Activated gamma-delta T cell treated with anti-CD3 and anti-CD28 coated beads, Interleukin-2, amount 50 U/mL, for 16 hours (primary cell): ENCODE results near the gene USP37.

ENCODE experiments used
- DNase-seq: peaks from one replicate; pipeline ENCODE4 v3.0.0-alpha.2; 2020; ENCODE audit warnings: low read depth

The USP37 gene, protein sequence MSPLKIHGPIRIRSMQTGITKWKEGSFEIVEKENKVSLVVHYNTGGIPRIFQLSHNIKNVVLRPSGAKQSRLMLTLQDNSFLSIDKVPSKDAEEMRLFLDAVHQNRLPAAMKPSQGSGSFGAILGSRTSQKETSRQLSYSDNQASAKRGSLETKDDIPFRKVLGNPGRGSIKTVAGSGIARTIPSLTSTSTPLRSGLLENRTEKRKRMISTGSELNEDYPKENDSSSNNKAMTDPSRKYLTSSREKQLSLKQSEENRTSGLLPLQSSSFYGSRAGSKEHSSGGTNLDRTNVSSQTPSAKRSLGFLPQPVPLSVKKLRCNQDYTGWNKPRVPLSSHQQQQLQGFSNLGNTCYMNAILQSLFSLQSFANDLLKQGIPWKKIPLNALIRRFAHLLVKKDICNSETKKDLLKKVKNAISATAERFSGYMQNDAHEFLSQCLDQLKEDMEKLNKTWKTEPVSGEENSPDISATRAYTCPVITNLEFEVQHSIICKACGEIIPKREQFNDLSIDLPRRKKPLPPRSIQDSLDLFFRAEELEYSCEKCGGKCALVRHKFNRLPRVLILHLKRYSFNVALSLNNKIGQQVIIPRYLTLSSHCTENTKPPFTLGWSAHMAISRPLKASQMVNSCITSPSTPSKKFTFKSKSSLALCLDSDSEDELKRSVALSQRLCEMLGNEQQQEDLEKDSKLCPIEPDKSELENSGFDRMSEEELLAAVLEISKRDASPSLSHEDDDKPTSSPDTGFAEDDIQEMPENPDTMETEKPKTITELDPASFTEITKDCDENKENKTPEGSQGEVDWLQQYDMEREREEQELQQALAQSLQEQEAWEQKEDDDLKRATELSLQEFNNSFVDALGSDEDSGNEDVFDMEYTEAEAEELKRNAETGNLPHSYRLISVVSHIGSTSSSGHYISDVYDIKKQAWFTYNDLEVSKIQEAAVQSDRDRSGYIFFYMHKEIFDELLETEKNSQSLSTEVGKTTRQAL

DNA sequence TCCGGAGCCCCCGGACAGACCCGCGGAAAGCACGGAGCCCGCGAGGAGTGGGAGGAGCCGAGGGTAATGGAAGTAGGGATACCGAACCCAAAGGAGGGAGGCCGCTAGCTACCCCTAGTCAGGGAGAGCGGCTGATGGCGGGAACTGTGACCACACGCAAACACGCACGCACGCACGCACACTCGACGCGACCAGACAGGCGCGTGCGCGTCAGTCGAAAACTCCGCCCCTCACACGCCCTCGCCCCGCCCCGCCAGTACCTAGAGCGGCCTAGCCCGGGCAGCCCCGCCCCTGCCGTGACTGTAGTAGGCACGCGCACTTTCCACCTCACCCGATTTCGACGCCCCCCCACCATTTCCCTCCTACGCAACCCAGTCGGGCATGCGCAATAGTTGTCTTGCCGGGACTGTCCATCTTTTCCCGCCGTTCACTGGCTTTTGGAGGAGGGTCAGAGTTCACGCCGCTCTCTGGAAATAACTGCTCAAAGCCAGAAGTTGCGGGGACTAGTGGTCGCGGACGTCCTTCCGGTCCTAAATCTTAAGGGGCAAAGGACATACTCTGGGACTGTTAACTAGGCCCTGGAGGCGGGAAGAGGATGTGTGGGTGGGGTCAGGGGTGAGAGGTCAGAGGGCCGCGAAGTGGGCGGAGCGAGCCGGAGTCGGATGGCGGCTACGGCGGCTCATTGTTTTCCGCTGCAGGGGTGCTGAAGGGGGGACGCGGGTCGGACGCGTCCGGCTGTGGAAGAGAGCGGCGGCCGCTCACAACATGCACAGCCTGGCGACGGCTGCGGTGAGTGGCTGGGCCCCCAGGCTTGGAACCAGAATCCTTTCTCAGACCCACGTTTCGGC is at the start of gene USP37, which contains the start of gene CNOT9:
TSS of gene USP37 (minus strand) at position 162 of the 848 bp plus-strand sequence. CDS start 9,698 bp downstream, outside the sequence.
TSS of gene CNOT9 (plus strand) at position 650 of the 848 bp plus-strand sequence. CDS start at position 766, 116 bp downstream.
- peak; percentile 100 for DNase-seq

DNA sequence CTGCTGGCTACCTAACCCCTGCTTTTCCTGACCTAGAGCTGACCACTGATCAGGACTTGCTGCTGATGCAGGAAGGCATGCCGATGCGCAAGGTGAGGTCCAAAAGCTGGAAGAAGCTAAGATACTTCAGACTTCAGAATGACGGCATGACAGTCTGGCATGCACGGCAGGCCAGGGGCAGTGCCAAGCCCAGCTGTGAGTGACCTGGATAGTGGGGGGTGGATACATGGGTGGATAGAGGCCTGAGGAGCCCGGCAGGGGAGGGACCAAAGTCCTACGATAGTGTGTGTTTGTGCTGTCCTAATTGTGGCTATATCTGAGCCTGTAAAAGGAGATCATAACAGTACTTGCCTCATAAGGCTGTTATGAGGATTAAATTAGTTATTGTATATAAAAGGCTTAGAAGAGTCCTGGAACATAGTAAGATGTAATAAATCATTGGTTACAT is 47.7 kb upstream of the USP37 start:
- DNase-seq, result no peak

DNA sequence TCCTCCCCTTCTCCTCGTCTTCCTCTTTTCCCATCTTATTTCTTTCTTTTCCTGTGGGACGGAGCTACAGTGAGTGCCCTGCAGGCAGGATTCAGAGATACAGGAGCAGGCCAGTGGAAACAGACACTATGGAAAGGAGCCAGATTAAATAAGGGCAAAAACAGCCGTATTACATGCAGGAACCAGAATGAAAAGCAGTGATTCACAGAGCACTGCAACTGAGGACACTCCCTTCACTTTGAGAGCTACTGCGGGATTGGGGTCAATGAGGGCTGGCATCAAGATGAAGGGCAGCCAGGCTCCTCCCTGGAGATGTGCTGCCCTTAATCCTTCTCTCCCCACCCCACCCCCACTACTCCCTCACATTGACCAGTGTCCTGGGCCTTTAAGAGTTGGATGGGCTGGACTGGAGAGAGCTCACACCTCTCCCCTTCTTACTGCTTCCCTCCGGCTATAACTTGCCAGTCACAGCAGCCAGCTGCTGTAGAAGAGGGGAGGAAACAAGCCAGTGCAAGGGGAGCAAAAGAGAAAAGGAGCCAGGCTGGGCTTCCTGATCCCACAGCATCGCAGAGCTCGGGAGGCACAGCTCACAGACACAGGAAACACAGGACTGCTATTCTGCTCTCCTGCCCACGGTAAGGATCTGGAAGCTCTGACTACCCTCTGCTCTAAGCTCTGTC is 39.4 kb upstream of the USP37 start, which contains the start of gene PLCD4:
TSS of gene PLCD4 (plus strand) at position 464 of the 680 bp plus-strand sequence. CDS start 7,841 bp downstream, outside the sequence.
- DNase-seq, result no peak

DNA sequence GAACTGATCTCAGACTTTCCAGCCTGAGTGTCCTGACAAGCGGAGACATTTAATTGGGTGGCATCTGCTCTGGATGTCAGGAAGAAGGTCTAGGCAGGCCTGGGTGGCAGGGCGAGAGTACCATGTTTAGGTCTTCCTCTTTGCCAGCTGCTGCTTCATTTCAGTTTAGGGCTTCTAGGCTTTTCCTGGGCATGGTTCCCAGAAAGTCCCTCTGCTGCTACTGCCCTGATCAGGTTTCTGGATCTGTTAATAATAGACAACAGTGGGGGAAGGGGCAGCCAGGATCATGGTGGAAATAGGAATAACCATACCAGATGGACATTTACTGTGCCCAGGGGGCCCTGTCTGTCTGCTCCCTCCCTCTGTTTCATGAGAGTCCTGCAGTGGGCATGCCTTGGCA is 37.3 kb upstream of the USP37 start:
- no peak for DNase-seq

DNA sequence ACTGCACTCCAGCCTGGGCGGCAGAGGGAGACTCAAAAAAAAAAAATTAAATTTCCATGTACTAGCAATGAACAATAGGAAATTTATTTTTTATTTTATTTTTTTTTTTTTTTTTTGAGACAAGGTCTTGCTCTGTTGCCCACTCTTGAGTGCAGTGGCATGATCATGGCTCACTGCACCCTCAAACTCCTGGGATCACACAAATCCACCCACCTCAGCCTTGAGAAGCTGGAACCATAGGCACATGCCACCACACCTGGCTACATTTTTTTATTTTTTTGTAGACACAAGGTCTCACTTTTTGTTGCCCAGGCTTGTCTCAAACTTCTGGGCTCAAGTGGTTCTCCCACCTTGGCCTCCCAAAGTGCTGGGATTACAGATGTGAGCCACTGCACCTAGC is 17.4 kb upstream of the USP37 start:
- DNase-seq, result no peak

DNA sequence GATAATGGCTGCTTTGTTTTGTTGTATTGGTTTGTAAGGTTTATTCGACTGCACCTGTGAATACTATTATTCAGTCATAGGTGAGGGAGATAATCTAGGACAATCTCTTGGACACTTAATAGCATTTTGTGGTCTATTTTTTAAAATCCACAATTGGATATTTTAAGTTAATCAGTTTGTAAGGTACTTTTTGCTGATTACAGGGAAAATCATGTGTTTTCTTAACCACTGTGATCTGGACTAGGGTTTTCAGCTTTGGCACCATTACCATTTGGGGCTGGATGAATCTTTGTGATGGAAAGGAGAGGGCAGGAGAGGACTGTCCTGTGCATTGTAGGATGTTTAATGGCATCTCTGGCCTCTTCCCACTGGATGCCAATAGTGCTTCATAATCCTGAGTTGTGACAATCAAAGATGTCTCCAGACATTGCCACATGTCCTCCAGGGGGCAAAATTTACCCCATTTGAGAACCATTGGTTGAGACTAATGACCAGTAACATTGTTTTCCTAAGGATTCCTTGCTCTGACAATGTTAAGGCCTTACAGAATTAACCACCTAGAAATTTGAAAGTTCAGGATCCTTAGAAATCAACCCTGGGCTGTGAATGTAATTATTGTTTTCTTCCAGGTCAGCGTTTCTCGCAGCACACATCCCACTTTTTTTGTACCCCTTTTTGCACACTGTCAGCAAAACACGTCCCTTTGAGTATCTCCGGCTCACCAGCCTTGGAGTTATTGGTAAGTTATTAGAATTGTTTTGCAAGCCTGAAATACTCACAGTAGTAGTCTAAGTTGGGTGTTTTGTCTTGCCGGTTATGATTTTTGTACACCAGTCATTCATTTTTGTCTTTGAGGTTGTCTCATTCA is 16.1 kb upstream of the USP37 start:
- no peak for DNase-seq

- DNase-seq, result no peak
Measured at GRCh38 chr2:218582076-218582475, 13.9 kb upstream of the USP37 start.

GRCh38 chr2:218578272-218578877 is 10.2 kb upstream of the USP37 start:
- DNase-seq, result no peak

GRCh38 chr2:218577482-218578220 is 9.5 kb upstream of the USP37 start:
- DNase-seq, result no peak

- no peak for DNase-seq
Measured at GRCh38 chr2:218576854-218577253, 8.7 kb upstream of the USP37 start.

GRCh38 chr2:218570850-218571249 is 2.7 kb upstream of the USP37 start:
- DNase-seq, result no peak

DNA sequence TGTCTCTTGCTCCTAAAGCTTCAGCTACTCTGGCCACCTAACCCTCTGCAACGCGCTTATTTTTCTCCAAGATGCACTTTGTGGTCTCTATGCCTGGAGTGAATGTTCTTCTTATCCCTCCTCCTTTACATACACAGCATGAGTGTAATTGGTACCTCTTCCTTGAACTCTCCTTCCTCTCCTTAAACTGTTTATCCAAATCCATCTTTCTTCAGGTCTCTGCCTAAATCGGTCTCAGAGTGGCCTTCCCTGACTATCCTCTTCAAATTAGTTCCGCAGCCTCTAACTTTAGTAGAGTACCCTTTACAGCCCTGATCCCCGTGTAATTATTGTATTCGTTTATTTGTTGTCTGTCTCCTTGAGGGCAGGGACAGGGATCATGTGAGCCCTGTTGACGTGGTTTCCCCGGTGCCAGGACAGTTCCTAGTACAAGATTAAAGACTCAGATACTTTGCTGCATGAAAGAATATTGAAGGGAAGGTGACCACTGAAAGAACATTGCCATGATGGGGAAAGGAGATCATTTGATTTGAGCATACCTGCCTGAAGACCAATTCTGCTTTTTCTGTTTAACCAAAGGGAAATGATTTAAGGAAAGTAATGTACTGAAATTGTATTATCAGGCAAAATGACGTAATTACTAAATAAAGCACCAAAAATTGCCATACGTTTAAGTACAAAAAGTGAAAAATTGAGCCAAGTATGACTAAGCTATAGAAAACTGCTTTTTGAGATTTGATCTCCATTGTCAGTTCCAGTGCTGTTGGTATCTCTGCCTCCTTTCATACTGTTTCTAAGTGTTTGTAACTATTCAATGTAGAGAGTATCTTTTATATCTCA is 1.7 kb upstream of the USP37 start:
- no peak for DNase-seq

GRCh38 chr2:218569038-218569431 is 884 bp upstream of the USP37 start:
- peak; percentile 43 for DNase-seq

DNA sequence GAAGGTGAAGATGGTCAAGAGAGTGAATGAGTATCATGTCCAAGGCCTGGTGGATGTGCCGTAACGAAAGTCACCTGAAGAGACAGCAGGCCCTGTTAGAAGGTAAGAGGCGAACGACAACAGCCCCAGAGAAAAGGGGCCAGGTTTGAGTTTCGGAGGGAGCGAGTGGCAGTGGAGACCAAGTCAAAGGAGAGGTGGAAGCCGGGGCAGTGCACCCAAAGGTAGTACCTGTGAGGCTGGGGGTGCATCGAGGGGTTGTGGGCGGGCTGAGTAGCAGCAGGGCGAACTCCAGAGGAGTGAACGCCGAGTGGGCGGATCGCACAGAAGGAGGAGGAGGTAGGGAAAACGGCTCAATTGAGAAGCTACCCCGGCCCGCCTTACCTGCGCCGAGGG is 358 bp downstream of the USP37 start:
- DNase-seq, result no peak

DNA sequence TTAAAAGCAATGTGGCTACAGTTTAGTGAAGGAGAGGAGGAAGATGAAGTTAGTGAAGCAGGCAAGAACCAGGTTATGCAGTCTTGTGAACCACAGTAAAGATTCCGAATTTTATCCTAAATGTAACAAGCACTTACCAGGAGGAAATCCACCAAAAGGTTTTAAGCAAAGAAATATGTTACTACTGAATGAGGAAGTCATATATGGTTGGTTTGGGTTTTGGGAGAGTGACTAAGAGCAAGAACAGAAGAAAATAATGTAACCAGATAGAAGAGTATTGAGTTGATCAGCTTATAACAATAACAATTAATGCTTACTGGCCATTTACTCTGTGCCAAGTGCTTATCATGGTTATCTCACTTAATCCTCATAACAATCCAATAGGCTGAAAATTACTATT is 1.9 kb downstream of the USP37 start:
- DNase-seq, result no peak

DNA sequence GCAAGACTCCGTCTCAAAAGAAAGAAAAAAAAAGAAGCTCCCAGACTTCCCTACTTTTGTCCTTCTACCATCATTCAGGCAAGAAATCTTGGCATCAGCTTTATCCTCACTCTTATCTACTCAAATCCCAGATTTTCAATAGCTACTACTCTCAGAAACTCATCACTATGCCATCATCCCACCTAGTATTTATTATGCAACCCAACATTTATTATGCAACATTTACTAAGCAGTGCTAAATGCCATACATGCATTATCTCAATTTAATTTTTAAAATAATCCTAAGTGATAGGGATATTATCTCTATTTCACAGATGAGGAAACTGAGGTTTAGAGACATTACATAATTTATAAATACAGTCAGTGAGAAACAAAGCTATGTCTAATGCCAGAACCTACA is 4.1 kb downstream of the USP37 start:
- no peak for DNase-seq

GRCh38 chr2:218558986-218559385 is 9.2 kb downstream of the USP37 start:
- no peak for DNase-seq

DNA sequence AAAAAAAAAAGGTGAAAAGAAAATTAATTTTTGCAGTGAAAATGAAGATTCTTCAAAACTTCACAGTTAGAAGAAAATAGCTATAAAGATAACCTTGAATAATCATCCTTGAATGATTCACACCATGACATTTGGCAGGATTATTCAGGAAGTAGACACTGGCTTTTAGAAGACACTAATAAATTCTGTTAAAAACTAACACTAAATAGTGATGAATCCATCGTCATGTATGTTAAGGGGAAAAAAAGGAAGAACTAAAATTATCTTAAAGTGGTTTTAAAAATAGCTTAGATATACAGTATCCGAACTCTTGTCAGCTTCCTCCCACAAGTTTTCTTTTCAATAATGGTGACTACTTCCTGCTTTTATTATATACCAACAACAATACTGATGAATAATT is 10.2 kb downstream of the USP37 start:
- DNase-seq, result no peak
